ENCODE data around the gene TOMM7. TPM values are rescaled to one million over a fixed set of nuclear protein-coding genes. Genes with fewer than 3 reads are reported as not detected.
A peak's percentile ranks its signal among the peaks of the same experiment; 100 is the strongest.

The TOMM7 gene
- total and polyA plus RNA-seq, 9 of the 15 experiments (the other 6 are each of a cell fraction or from before 2014, with no cell fraction given): 283 to 1,717 (median 638) TPM

DNA sequence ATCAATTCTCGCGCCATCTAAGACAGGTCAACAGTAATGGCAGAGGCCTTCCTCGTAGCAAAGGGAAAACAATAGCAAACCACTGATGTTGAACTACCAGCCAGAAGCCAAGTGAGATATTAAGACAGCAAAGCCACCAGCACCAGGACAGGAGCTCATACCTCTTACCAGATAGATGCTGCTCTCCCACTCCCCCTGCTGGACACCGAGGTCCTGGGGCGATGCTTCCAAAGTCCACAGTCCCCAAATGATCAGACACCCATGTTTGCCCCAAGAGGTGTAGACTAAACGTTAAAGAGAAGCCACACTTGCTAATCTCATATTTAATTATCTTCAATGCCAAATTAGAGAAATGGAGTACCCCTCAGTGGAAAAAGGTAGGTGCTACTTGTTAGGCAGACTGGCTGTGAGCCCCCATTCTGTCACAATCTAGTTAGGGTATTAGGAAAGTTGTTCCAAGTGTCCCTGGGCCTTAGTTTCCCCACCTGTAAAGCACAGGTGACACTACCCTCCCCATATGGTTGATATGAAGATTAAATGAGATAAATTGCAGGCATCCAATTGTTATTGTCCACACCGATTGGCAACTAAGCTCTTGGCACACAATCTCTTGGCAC lies 39.9 kb downstream of the TOMM7 start (continued):
- TF ChIP-seq ZNF263 (CRISPR knock-in tag; IDR thresholded peaks at IDR 0.05; ENCODE audit: borderline replicate concordance): no peak
- no peak for TF ChIP-seq FOXK1 (CRISPR knock-in tag; IDR thresholded peaks at IDR 0.05; ENCODE audit: borderline replicate concordance)
- TF ChIP-seq, protein P1, sequence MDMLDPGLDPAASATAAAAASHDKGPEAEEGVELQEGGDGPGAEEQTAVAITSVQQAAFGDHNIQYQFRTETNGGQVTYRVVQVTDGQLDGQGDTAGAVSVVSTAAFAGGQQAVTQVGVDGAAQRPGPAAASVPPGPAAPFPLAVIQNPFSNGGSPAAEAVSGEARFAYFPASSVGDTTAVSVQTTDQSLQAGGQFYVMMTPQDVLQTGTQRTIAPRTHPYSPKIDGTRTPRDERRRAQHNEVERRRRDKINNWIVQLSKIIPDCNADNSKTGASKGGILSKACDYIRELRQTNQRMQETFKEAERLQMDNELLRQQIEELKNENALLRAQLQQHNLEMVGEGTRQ (CRISPR knock-in tag; IDR thresholded peaks at IDR 0.05): no peak
- TF ChIP-seq SMARCE1 (IDR thresholded peaks at IDR 0.05): peak; percentile 15; the same call in 1 of the 2 replicates
- 0 out of 2 replicates have a peak, but pooled peaks have one; percentile 28 for TF ChIP-seq TARDBP (IDR thresholded peaks at IDR 0.05)
- no peak for TF ChIP-seq HOXB6 (CRISPR knock-in tag; IDR thresholded peaks at IDR 0.05; ENCODE audit: borderline replicate concordance)
- TF ChIP-seq, protein P2, sequence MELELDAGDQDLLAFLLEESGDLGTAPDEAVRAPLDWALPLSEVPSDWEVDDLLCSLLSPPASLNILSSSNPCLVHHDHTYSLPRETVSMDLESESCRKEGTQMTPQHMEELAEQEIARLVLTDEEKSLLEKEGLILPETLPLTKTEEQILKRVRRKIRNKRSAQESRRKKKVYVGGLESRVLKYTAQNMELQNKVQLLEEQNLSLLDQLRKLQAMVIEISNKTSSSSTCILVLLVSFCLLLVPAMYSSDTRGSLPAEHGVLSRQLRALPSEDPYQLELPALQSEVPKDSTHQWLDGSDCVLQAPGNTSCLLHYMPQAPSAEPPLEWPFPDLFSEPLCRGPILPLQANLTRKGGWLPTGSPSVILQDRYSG (tag; conservative IDR thresholded peaks at IDR 0.05; ENCODE audit: low read depth): no peak
- TF ChIP-seq MECOM (CRISPR knock-in tag; IDR thresholded peaks at IDR 0.05): no peak
- TF ChIP-seq, protein P3, sequence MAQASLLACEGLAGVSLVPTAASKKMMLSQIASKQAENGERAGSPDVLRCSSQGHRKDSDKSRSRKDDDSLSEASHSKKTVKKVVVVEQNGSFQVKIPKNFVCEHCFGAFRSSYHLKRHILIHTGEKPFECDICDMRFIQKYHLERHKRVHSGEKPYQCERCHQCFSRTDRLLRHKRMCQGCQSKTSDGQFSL (CRISPR knock-in tag; IDR thresholded peaks at IDR 0.05): no peak
- TF ChIP-seq, protein P3 (tag; IDR thresholded peaks at IDR 0.05): no peak
- TF ChIP-seq, protein P4, sequence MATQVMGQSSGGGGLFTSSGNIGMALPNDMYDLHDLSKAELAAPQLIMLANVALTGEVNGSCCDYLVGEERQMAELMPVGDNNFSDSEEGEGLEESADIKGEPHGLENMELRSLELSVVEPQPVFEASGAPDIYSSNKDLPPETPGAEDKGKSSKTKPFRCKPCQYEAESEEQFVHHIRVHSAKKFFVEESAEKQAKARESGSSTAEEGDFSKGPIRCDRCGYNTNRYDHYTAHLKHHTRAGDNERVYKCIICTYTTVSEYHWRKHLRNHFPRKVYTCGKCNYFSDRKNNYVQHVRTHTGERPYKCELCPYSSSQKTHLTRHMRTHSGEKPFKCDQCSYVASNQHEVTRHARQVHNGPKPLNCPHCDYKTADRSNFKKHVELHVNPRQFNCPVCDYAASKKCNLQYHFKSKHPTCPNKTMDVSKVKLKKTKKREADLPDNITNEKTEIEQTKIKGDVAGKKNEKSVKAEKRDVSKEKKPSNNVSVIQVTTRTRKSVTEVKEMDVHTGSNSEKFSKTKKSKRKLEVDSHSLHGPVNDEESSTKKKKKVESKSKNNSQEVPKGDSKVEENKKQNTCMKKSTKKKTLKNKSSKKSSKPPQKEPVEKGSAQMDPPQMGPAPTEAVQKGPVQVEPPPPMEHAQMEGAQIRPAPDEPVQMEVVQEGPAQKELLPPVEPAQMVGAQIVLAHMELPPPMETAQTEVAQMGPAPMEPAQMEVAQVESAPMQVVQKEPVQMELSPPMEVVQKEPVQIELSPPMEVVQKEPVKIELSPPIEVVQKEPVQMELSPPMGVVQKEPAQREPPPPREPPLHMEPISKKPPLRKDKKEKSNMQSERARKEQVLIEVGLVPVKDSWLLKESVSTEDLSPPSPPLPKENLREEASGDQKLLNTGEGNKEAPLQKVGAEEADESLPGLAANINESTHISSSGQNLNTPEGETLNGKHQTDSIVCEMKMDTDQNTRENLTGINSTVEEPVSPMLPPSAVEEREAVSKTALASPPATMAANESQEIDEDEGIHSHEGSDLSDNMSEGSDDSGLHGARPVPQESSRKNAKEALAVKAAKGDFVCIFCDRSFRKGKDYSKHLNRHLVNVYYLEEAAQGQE (IDR thresholded peaks at IDR 0.05; ENCODE audit: borderline replicate concordance): peak; percentile 80
- TF ChIP-seq, protein P4 (CRISPR knock-in tag; IDR thresholded peaks at IDR 0.05; ENCODE audit: low read depth): no peak
- TF ChIP-seq MAZ (CRISPR knock-in tag; conservative IDR thresholded peaks at IDR 0.05 in 1 of 2, IDR thresholded peaks at IDR 0.05 in 1 of 2): no peak
- no peak for TF ChIP-seq PYGO2 (tag; IDR thresholded peaks at IDR 0.05)
- TF ChIP-seq, protein P5, sequence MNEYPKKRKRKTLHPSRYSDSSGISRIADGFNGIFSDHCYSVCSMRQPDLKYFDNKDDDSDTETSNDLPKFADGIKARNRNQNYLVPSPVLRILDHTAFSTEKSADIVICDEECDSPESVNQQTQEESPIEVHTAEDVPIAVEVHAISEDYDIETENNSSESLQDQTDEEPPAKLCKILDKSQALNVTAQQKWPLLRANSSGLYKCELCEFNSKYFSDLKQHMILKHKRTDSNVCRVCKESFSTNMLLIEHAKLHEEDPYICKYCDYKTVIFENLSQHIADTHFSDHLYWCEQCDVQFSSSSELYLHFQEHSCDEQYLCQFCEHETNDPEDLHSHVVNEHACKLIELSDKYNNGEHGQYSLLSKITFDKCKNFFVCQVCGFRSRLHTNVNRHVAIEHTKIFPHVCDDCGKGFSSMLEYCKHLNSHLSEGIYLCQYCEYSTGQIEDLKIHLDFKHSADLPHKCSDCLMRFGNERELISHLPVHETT (CRISPR knock-in tag; conservative IDR thresholded peaks at IDR 0.05 in 1 of 2, IDR thresholded peaks at IDR 0.05 in 1 of 2): no peak

Data from K562 (cell line).